Measurements from ENCODE around the gene ARF3.

Gene ARF3

DNA sequence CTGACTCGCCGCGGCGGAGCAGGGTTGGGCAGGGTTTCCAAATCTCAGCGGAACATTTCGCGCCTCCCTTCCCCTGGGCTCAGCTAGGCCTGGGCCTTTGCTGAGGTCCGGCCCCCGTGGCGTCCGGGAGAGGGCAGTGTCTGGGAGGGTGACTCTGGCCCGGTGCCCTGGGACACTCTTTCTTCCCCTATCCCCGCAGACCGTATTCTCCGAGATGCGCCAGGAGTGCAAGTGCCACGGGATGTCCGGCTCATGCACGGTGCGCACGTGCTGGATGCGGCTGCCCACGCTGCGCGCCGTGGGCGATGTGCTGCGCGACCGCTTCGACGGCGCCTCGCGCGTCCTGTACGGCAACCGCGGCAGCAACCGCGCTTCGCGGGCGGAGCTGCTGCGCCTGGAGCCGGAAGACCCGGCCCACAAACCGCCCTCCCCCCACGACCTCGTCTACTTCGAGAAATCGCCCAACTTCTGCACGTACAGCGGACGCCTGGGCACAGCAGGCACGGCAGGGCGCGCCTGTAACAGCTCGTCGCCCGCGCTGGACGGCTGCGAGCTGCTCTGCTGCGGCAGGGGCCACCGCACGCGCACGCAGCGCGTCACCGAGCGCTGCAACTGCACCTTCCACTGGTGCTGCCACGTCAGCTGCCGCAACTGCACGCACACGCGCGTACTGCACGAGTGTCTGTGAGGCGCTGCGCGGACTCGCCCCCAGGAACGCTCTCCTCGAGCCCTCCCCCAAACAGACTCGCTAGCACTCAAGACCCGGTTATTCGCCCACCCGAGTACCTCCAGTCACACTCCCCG, 23.9 kb upstream of the ARF3 start:
- DNase-seq = no peak

DNA sequence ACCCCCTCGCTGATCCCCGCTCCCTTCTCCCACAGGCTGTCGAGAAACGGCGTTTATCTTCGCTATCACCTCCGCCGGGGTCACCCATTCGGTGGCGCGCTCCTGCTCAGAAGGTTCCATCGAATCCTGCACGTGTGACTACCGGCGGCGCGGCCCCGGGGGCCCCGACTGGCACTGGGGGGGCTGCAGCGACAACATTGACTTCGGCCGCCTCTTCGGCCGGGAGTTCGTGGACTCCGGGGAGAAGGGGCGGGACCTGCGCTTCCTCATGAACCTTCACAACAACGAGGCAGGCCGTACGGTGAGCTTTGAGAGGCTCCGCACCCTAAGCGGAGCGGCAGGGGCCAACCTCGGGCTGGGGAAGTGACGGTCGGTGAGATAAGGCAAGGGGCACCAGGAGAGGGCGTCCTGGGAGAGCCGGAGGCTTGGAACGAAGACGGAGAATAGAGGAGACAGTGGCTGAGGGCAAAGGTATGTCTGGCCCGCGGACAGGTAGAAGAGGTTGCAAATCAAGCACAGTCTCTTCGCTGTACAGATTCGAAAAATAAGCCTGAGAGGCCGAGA, 23.2 kb upstream of the ARF3 start:
- DNase-seq = no peak

GRCh38 chr12:48979602-48980388, 22.5 kb upstream of the ARF3 start:
- DNase-seq = no peak

DNA sequence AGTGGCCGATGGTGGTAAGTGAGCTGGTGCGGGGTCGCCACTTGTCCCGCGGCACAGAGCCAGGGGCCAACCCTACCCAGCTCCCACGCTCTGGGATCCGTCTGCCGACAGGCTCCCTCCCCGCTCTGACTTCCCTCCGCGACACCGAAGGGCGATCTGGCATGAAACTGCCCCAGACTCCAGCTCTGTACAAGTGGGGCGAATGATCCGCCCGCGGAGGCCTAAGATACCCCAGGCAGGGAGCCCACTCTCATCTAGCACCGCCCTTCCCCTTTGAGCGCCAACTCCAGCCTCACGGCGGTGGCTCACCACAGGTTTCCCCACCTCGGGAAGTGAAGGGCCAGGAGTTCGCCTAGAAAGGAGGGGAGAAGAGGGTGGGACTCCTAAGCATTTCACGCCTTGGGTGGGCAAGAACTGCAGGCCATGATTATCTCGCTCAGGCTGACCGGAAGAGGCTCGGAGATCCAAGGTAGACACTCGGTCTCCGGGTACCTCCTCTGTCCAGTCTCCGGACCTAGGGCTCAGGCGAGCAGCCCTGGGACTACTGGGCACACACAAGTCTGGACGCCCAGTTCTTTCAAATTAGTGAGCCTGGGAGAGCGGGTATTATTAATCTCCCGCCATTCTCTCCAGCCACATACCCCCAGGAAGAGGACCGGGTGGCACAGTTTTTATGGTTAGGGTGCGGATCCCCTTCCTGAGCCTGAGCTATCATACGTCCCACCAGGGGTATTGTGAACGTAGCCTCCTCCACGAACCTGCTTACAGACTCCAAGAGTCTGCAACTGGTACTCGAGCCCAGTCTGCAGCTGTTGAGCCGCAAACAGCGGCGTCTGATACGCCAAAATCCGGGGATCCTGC, 21.7 kb upstream of the ARF3 start:
- no peak for DNase-seq

- no peak for DNase-seq
These were observed 21.0 kb upstream of the ARF3 start, which contains the start of gene WNT1 for GRCh38 chr12:48978291-48978740. WNT1 (plus strand) TSS chr12:48978322; CDS start chr12:48978651, 329 bp downstream.

- DNase-seq = no peak
These were observed 20.3 kb upstream of the ARF3 start for GRCh38 chr12:48977290-48978281.

- DNase-seq = no peak
These were observed 16.8 kb upstream of the ARF3 start for GRCh38 chr12:48973941-48974673.

- DNase-seq = no peak
These were observed 16.2 kb upstream of the ARF3 start for GRCh38 chr12:48973531-48973930.

- DNase-seq = no peak
These were observed 15.7 kb upstream of the ARF3 start for GRCh38 chr12:48972952-48973483.

- no peak for DNase-seq
These were observed 15.1 kb upstream of the ARF3 start for GRCh38 chr12:48972213-48972951.

DNA sequence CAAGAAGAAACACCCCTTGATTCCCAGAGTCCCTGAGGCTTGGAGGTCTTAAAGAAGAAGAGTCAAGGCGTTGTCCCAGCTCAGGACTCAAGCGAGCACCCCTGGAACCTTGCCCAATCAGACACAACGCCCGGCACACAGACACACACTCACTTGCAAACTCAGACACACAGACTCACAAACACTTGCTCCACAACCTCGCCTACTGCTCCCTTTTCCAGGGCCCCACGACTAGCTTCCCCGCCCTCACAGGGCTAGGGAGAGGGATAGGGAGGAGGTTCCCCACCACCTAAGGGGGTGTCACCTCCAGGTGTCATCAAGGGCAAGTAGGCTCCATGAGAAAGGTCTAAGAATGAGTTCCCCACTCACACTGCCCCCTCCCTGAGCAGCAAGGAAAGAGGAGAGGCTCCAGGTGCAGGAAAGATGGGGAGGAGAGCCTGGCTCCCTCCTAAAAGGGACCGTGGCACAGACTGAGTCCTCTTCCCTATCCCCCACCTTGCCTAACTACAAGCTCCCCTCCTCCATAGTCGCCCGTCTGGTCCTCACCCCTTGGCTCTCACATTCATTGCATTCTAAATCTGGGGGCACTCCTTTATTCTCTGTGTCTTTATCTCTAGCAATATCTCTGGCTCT, 13.5 kb upstream of the ARF3 start:
- no peak for DNase-seq

GRCh38 chr12:48969833-48970701, 12.8 kb upstream of the ARF3 start:
- no peak for DNase-seq

DNA sequence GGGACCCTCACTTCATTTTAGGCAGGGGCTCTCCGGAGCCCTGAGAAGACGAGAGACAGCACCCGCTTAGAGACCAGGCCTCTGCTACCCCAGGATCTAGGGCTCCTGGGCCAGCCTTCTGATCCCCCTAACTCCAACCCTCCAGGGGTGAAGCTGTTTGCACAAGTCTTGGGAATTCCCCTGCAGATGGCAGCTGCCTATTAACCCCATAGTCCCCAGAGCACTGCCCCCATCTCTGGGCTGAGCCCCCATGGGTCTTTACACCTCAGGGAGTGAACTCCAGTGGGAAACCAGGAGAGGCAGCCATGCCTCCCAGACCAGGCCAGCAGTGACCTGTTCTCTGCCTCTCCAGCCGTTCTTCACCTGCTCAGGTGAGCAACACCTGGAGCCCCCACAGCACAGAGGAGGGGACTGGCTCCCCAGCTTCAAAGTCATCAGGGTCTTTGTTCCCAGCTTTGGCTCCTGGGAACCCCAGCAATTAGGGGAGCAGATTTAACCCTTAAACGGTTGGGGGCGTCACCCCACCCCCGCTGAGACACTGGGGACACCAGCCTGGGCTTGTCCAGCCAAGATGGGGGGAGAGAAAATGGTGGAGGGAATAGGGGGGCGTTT, 12.0 kb upstream of the ARF3 start:
- DNase-seq = no peak

DNA sequence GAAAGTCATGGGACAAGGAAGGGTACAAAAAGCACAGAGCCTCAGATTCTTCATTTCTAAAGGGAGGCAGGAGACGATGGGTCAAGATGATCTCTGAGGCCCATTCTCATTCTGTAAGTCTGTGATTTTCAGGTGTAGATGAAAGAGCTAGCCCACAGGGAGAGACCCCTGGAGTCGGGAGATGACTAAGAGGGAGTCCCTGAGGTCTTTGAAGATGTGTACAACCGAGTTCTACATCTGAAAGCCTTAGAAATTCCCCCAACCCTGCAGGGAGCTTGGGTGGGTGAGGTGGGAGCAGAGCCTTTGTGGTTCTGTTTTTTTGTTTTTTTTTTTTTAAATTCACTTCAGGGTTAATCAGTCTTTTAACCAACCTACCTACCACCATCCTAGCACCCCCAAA, 11.2 kb upstream of the ARF3 start:
- no peak for DNase-seq

DNA sequence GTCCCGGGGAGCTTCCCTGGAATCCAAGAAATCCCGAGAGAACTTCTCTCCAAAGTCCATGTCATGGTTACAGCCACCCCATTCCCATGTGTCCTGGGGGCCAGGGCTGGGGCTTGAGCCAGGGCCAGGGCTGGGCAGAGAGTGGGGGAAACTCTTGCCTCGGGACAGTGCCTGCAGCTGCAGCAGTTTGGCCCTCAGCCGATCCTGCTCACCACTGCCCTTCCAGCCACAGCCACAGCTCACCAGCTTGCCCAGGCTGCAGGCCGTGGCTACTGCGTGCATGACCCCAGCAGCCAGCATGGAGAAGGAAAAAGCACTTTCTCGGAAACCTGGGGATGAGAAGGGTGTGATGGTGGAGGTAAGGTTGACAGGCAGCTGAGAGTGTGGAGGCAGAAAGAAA, 10.7 kb upstream of the ARF3 start:
- DNase-seq = no peak

- DNase-seq = no peak
These were observed 9.0 kb upstream of the ARF3 start for GRCh38 chr12:48966177-48966895.

DNA sequence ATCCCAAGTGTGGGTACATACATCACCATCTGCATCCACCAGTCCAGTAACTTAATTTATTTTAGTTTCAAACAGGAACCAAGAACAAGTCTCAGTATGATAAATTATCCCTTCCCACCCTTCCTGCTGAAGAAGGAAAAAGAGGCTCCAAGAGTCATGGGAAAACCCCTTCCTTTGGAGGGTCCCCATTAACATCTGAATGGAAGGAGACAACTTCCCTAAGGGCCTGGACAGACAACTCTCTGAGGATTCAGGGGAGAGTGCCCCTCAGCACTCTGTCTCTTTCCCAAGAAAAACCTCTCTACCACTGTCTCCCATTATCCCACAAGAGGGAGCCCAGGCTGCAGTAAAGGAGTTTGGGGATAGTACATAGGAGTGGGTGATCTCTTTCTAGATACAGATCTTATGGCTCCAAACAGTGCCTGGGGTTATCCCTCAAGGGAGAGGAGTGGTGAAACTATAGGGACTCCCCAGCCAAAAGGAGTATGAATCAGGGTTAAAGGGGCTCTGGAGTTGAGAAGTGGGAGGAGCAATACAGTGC, 8.1 kb upstream of the ARF3 start:
- DNase-seq = no peak
